GM12878 (cell line): ENCODE measurements around the gene LRP3. TPM values are rescaled to one million over a fixed set of nuclear protein-coding genes. Genes with fewer than 3 reads are reported as not detected.

Source experiments
- ATAC-seq: fragments of 200-7000 bp; cut with Tn5 transposase; 3 replicates; pipeline ENCODE4 v1.9.1; 2020; ENCODE audit warnings: mild to moderate bottlenecking, moderate library complexity
- BruUV-seq: library from RNA; stranded (reverse); fragments of 400-500 nt; replicated peaks from 2 replicates; lab custom pipeline; 2021; lab: Mats Ljungman, UMichigan
- CTCF ChIA-PET: fragments of 300-600 bp; sonication (Branson Sonifier 250); formaldehyde crosslinking; extraction: SDS; loops from one replicate; lab custom pipeline; 2021; ENCODE audit warnings: inconsistent platforms; lab: Yijun Ruan, JAX
- POLR2A ChIA-PET: fragments of 350-600 bp; formaldehyde crosslinking; extraction: SDS; loops from one replicate; lab custom pipeline; 2021; ENCODE audit warnings: inconsistent platforms; lab: Charles Lee
- RAD21 ChIA-PET: fragments of 300-600 bp; sonication (Branson Sonifier 250); formaldehyde crosslinking; loops from one replicate; lab custom pipeline; 2023; ENCODE audit warnings: antibody characterized with exemption; ENCODE audit not compliant: unreplicated experiment; lab: Charles Lee
- SMC1A ChIA-PET: fragments of 300-600 bp; sonication (Branson Sonifier 250); formaldehyde crosslinking; loops from one replicate; lab custom pipeline; 2023; ENCODE audit not compliant: unreplicated experiment, uncharacterized antibody; lab: Charles Lee
- DNase-seq: peaks from one replicate; pipeline ENCODE4 v3.0.0-alpha.2; 2011; ENCODE audit warnings: low read depth, low spot score
- FAIRE-seq: peaks from 3 replicates; lab custom pipeline; 2011; peaks lifted over from hg19 to GRCh38; lab: Jason Lieb, UNC
- H2AFZ ChIP-seq: 2 replicates; pipeline ENCODE4 v1.6.0; 2011; ENCODE audit warnings: low read depth, low read length, control low read depth; ENCODE audit not compliant: control insufficient read depth
- H3K27ac ChIP-seq: 2 replicates; pipeline ENCODE4 v1.5.1; 2011; ENCODE audit warnings: control low read depth; ENCODE audit not compliant: control insufficient read depth, insufficient read depth
- H3K27me3 ChIP-seq, 2 experiments: replicated peaks in 1 of 2; 2 replicates each; pipeline versions ENCODE4 v1.6.0 to v1.6.1; 2011; ENCODE audit warnings: low read length in 1 of 2; ENCODE audit not compliant: control insufficient read depth in 2 of 2, insufficient read depth in 2 of 2
- H3K36me3 ChIP-seq, 2 experiments: 2 replicates each; pipeline ENCODE4 v1.5.1; 2011; ENCODE audit warnings: low read length in 1 of 2; ENCODE audit not compliant: control insufficient read depth in 2 of 2, insufficient read depth in 2 of 2
- H3K4me1 ChIP-seq: 2 replicates; pipeline ENCODE4 v1.6.1; 2011; ENCODE audit warnings: mild to moderate bottlenecking, low read length, moderate library complexity, mixed read lengths; ENCODE audit not compliant: control insufficient read depth, insufficient read depth
- H3K4me2 ChIP-seq: 2 replicates; pipeline ENCODE4 v1.6.0; 2011; ENCODE audit warnings: control low read depth; ENCODE audit not compliant: control insufficient read depth, insufficient read depth
- H3K4me3 ChIP-seq: fragments of 200-600 bp; sonication (generic); 2 replicates; pipeline ENCODE4 v1.5.1; 2016
- H3K79me2 ChIP-seq: 2 replicates; pipeline ENCODE4 v1.6.0; 2011; ENCODE audit warnings: low read length; ENCODE audit not compliant: control insufficient read depth, insufficient read depth
- H3K9ac ChIP-seq: 2 replicates; pipeline ENCODE4 v1.8.0; 2011; ENCODE audit warnings: low read length, control low read depth, mixed read lengths; ENCODE audit not compliant: control insufficient read depth, insufficient read depth
- H3K9me3 ChIP-seq: replicated peaks from 3 replicates; pipeline ENCODE4 v1.5.1; 2011; ENCODE audit warnings: mild to moderate bottlenecking, low read length; ENCODE audit not compliant: control insufficient read depth, insufficient read depth
- H4K20me1 ChIP-seq: 2 replicates; pipeline ENCODE4 v1.6.0; 2011; ENCODE audit not compliant: control insufficient read depth, insufficient read depth
- ASH2L ChIP-seq: fragments of 300-600, 200-600 bp; sonication (generic); IDR thresholded peaks from 2 replicates; pipeline ENCODE4 v1.6.1; 2017; ENCODE audit warnings: low read depth, mild to moderate bottlenecking, borderline replicate concordance
- CEBPB ChIP-seq, 2 experiments: fragments of 150-350 bp in 1 of 2; IDR thresholded peaks; 2 replicates each; pipeline ENCODE4 v1.6.1; 2012 to 2014; ENCODE audit warnings: low read depth in 2 of 2, low read length in 2 of 2, borderline replicate concordance in 1 of 2, inconsistent platforms in 1 of 2
- CHD2 ChIP-seq: IDR thresholded peaks from 2 replicates; pipeline ENCODE4 v1.6.1; 2011; ENCODE audit warnings: low read depth, low read length, improper control_type of control experiment, borderline replicate concordance
- EGR1 ChIP-seq, 2 experiments: IDR thresholded peaks; 1 replicate in 1 of 2; 2 replicates in 1 of 2; pipeline ENCODE4 v1.6.1; 2011 to 2012; ENCODE audit warnings: low read depth in 2 of 2, low read length in 2 of 2, borderline replicate concordance in 1 of 2, mild to moderate bottlenecking in 1 of 2, moderate library complexity in 1 of 2
- EZH2 ChIP-seq: IDR thresholded peaks from 2 replicates; pipeline ENCODE4 v1.6.1; 2012; ENCODE audit warnings: low read depth, mild to moderate bottlenecking, control low read depth, inconsistent platforms, low read length, borderline replicate concordance; ENCODE audit not compliant: control insufficient read depth
- HDAC6 ChIP-seq: fragments of 200-600 bp; sonication (generic); IDR thresholded peaks from one replicate; pipeline ENCODE4 v1.8.0; 2017; ENCODE audit warnings: antibody characterized with exemption; ENCODE audit not compliant: unreplicated experiment
- HDGF ChIP-seq: fragments of 450-650 bp; IDR thresholded peaks from 2 replicates; pipeline ENCODE4 v1.6.1; 2016; ENCODE audit warnings: antibody characterized with exemption
- IRF3 ChIP-seq: fragments of 450-650 bp; IDR thresholded peaks from 2 replicates; pipeline ENCODE4 v1.6.1; 2014; ENCODE audit warnings: mild to moderate bottlenecking
- MTA2 ChIP-seq: fragments of 450-650 bp; IDR thresholded peaks from 2 replicates; pipeline ENCODE4 v1.6.1; 2016; ENCODE audit warnings: low read depth, mild to moderate bottlenecking, moderate library complexity
- MTA3 ChIP-seq: IDR thresholded peaks from 2 replicates; pipeline ENCODE4 v1.6.1; 2012; ENCODE audit warnings: low read length, inconsistent platforms, borderline replicate concordance
- MYC ChIP-seq: IDR thresholded peaks from 2 replicates; pipeline ENCODE4 v1.6.1; 2011; ENCODE audit warnings: mild to moderate bottlenecking, low read length, moderate library complexity, inconsistent platforms; ENCODE audit not compliant: insufficient read depth, insufficient replicate concordance, insufficient read length, severe bottlenecking
- NFYB ChIP-seq: IDR thresholded peaks from 2 replicates; pipeline ENCODE4 v1.6.1; 2011; ENCODE audit warnings: low read depth, mild to moderate bottlenecking, low read length, improper control_type of control experiment, moderate library complexity; ENCODE audit not compliant: insufficient read depth
- POLR2AphosphoS2 ChIP-seq: IDR thresholded peaks from 2 replicates; pipeline ENCODE4 v1.6.1; 2011; ENCODE audit warnings: low read depth, mild to moderate bottlenecking, low read length, improper control_type of control experiment, moderate library complexity
- TCF12 ChIP-seq: IDR thresholded peaks from 2 replicates; pipeline ENCODE4 v1.6.1; 2011; ENCODE audit warnings: low read depth, mild to moderate bottlenecking, low read length
- TCF3 ChIP-seq: IDR thresholded peaks from 2 replicates; pipeline ENCODE4 v1.6.1; 2012; ENCODE audit warnings: low read depth, mild to moderate bottlenecking, low read length, borderline replicate concordance; ENCODE audit not compliant: insufficient read depth
- ZNF274 ChIP-seq: IDR thresholded peaks from one replicate; pipeline ENCODE4 v1.8.0; 2011; ENCODE audit not compliant: insufficient read length, insufficient read depth
- ZNF622 ChIP-seq: fragments of 450-650 bp; IDR thresholded peaks from 2 replicates; pipeline ENCODE4 v1.6.1; 2017; ENCODE audit warnings: mild to moderate bottlenecking, inconsistent platforms
- WGBS: methylation state at CpG from one replicate; pipeline ENCODE4 v1.1.6; 2016; ENCODE audit warnings: low lambda C conversion rate; ENCODE audit not compliant: insufficient replicate concordance, insufficient coverage; ENCODE audit errors: missing lambda C conversion rate; 5-methylcytosine and 5-hydroxymethylcytosine counted together
- in situ Hi-C: fragments of 300-500 bp; cut with MboI; formaldehyde crosslinking; loops from 9 replicates; pipeline ENCODE4 v1.14.3; 2018; ENCODE audit warnings: mixed read lengths
- intact Hi-C: fragments of 100-400 bp; cut with micrococcal nuclease; formaldehyde crosslinking; loops from one replicate; pipeline ENCODE4 v1.14.2; 2022; ENCODE audit not compliant: unreplicated experiment
- polyA plus RNA-seq, 11 experiments: library from polyadenylated mRNA; depleted of rRNA in 4 of 11; unstranded in 6 of 11; stranded (reverse) in 5 of 11; fragments of >200 nt; fragmentation: Nextera tagmentation in 4 of 11; fragmentation: Illumina TruSeq in 1 of 11; extraction: Ambion mirVana in 4 of 11; extraction: Trizol in 1 of 11; gene quantifications; 1 replicate in 1 of 11; 2 replicates in 10 of 11; pipeline versions ENCODE4 v1.2.1 to v1.2.3, GENCODE V29; 2011 to 2016; ENCODE audit warnings: inconsistent platforms in 2 of 11, missing spikeins in 2 of 11, low read depth in 1 of 11
- total RNA-seq, 4 experiments: library from RNA; depleted of rRNA in 3 of 4; stranded (reverse); fragments of >200 nt in 3 of 4; fragmentation: Illumina TruSeq in 1 of 4; extraction: Trizol in 1 of 4; gene quantifications; 2 replicates each; pipeline versions ENCODE4 v1.2.1 to v1.2.3, GENCODE V29; 2013 to 2021
- TF ChIP-seq, protein P1 (sequence below): IDR thresholded peaks from 2 replicates; pipeline ENCODE4 v1.6.1; 2012; ENCODE audit warnings: low read depth, low read length, improper control_type of control experiment
- TF ChIP-seq, protein P2 (sequence below): fragments of 450-650 bp; IDR thresholded peaks from 2 replicates; pipeline ENCODE4 v1.6.1; 2017; ENCODE audit warnings: mild to moderate bottlenecking, moderate library complexity

Gene LRP3
- total and polyA plus RNA-seq, 10 of the 15 experiments (the other 5 are each of a cell fraction or from before 2014, with no cell fraction given): 0.12 to 3.2 (median 0.64) TPM; not detected in 2

GRCh38 chr19:33246709-33247440, 52.7 kb downstream of the LRP3 start:
- H3K4me3 ChIP-seq: no peak overlapping the region
- RAD21 ChIA-PET: no interaction called here
- H2AFZ ChIP-seq: no peak overlapping the region
- WGBS: 43% methylated on average over 7 of the region's 7 CpGs
- no peak overlapping the region for H3K27ac ChIP-seq
- TF ChIP-seq CHD2: no peak
- TF ChIP-seq MTA2: no peak
- TF ChIP-seq, protein P1, sequence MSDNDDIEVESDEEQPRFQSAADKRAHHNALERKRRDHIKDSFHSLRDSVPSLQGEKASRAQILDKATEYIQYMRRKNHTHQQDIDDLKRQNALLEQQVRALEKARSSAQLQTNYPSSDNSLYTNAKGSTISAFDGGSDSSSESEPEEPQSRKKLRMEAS: no peak
- TF ChIP-seq TCF3: no peak
- no peak for TF ChIP-seq HDAC6
- no peak for TF ChIP-seq NFYB
- TF ChIP-seq, protein P2, sequence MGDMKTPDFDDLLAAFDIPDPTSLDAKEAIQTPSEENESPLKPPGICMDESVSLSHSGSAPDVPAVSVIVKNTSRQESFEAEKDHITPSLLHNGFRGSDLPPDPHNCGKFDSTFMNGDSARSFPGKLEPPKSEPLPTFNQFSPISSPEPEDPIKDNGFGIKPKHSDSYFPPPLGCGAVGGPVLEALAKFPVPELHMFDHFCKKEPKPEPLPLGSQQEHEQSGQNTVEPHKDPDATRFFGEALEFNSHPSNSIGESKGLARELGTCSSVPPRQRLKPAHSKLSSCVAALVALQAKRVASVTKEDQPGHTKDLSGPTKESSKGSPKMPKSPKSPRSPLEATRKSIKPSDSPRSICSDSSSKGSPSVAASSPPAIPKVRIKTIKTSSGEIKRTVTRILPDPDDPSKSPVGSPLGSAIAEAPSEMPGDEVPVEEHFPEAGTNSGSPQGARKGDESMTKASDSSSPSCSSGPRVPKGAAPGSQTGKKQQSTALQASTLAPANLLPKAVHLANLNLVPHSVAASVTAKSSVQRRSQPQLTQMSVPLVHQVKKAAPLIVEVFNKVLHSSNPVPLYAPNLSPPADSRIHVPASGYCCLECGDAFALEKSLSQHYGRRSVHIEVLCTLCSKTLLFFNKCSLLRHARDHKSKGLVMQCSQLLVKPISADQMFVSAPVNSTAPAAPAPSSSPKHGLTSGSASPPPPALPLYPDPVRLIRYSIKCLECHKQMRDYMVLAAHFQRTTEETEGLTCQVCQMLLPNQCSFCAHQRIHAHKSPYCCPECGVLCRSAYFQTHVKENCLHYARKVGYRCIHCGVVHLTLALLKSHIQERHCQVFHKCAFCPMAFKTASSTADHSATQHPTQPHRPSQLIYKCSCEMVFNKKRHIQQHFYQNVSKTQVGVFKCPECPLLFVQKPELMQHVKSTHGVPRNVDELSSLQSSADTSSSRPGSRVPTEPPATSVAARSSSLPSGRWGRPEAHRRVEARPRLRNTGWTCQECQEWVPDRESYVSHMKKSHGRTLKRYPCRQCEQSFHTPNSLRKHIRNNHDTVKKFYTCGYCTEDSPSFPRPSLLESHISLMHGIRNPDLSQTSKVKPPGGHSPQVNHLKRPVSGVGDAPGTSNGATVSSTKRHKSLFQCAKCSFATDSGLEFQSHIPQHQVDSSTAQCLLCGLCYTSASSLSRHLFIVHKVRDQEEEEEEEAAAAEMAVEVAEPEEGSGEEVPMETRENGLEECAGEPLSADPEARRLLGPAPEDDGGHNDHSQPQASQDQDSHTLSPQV: no peak
- TF ChIP-seq EZH2: no peak
- no peak for TF ChIP-seq ZNF274
- no peak for TF ChIP-seq EGR1 (IDR thresholded peaks at IDR 0.05; ENCODE audit: borderline replicate concordance in 1 of 2, low read depth in 2 of 2, low read length in 2 of 2)
- TF ChIP-seq HDGF: no peak
- no peak for TF ChIP-seq ZNF622
- no peak for TF ChIP-seq ASH2L
- TF ChIP-seq TCF12: no peak
- no peak for TF ChIP-seq CEBPB (IDR thresholded peaks at IDR 0.05; ENCODE audit: borderline replicate concordance in 1 of 2, low read depth in 2 of 2, low read length in 2 of 2)
- TF ChIP-seq MTA3: no peak
- no peak for TF ChIP-seq POLR2AphosphoS2
- TF ChIP-seq IRF3: no peak
- TF ChIP-seq MYC: no peak
- FAIRE-seq (no peak), DNase-seq (no peak), ATAC-seq (no peak)
- BruUV-seq: no TSS peak
- no peaks in the 10 kb centered on the region for H3K4me1 ChIP-seq
- no peaks in the 10 kb centered on the region for H3K36me3 ChIP-seq
- H3K27me3 ChIP-seq: no peaks in the 10 kb centered on the region
- H3K4me2 ChIP-seq: no peak overlapping the region
- SMC1A ChIA-PET: no interaction called here
- H3K9me3 ChIP-seq: no peaks in the 10 kb centered on the region; the same call in 1 of the 3 replicates
- intact Hi-C loops: no loop called here
- POLR2A ChIA-PET: no interaction called here
- in situ Hi-C loops: loop anchor here (25.0 kb wide), 1 partner anchor 515 kb away; no protein-coding TSS in a partner anchor
- H3K79me2 ChIP-seq: no peaks in the 10 kb centered on the region
- no peak overlapping the region for H3K9ac ChIP-seq
- CTCF ChIA-PET: interaction anchor here (1.8 kb wide), 1 partner anchor 162 kb away, joined by 5 read pairs; no protein-coding TSS in a partner anchor
- no peaks in the 10 kb centered on the region for H4K20me1 ChIP-seq
